Forelimb muscle (tissue), 1 donor: ENCODE results near the gene IPO4. TPM values are rescaled to one million over a fixed set of nuclear protein-coding genes. Genes with fewer than 3 reads are reported as not detected.
"Not testable (repeated sequence)": the region's sequence is repeated elsewhere in the genome, so short reads cannot be mapped to it uniquely, and the experiment has no call there.

Source experiments
- DNase-seq: peaks from one replicate; pipeline ENCODE4 v3.0.0-alpha.2; 2013; ENCODE audit warnings: low read depth
- polyA plus RNA-seq: library from polyadenylated mRNA; unstranded; fragments of 120-200 nt; gene quantifications from one replicate; pipeline ENCODE4 v1.2.1, GENCODE V29; 2013; ENCODE audit not compliant: insufficient read length

IPO4 gene
- polyA plus RNA-seq, result 26.4 TPM

- peak; percentile 94 for DNase-seq
These were observed at the start of gene IPO4 for GRCh38 chr14:24188251-24189058. TSS of gene IPO4 (minus strand) at chr14:24188816. CDS start at chr14:24188787, 29 bp downstream.

- no peak for DNase-seq
These were observed 49.5 kb upstream of the IPO4 start for GRCh38 chr14:24238123-24238522.

- DNase-seq, result no peak
These were observed 48.9 kb upstream of the IPO4 start for GRCh38 chr14:24237463-24237955.

- no peak for DNase-seq
These were observed 48.3 kb upstream of the IPO4 start for GRCh38 chr14:24236689-24237462.

- no peak for DNase-seq
These were observed 47.4 kb upstream of the IPO4 start for GRCh38 chr14:24235804-24236688.

GRCh38 chr14:24234095-24235005 lies 45.7 kb upstream of the IPO4 start:
- no peak for DNase-seq

GRCh38 chr14:24233538-24233866 lies 44.9 kb upstream of the IPO4 start:
- DNase-seq, result no peak

GRCh38 chr14:24232645-24233537 lies 44.3 kb upstream of the IPO4 start, which contains the start of gene GMPR2:
TSS of gene GMPR2 (plus strand) at chr14:24232929. CDS start at chr14:24233254, 325 bp downstream.
- no peak for DNase-seq

GRCh38 chr14:24232121-24232644 lies 43.6 kb upstream of the IPO4 start, which contains the start of gene NEDD8:
TSS of gene NEDD8 (minus strand) at chr14:24232367. CDS start at chr14:24232267, 100 bp downstream.
- DNase-seq, result peak; percentile 73

GRCh38 chr14:24231263-24232120 lies 42.9 kb upstream of the IPO4 start:
- DNase-seq, result no peak

- DNase-seq, result no peak
These were observed 40.3 kb upstream of the IPO4 start for GRCh38 chr14:24228902-24229301.

- no peak for DNase-seq
These were observed 37.9 kb upstream of the IPO4 start for GRCh38 chr14:24226473-24226872.

GRCh38 chr14:24224618-24225071 lies 36.0 kb upstream of the IPO4 start:
- DNase-seq, result no peak

- DNase-seq, result not testable (repeated sequence)
These were observed 34.4 kb upstream of the IPO4 start for GRCh38 chr14:24222987-24223386.

- no peak for DNase-seq
These were observed 30.9 kb upstream of the IPO4 start for GRCh38 chr14:24219521-24219920.

- DNase-seq, result no peak
These were observed 30.5 kb upstream of the IPO4 start for GRCh38 chr14:24219080-24219479.

GRCh38 chr14:24216876-24217275 lies 28.3 kb upstream of the IPO4 start:
- DNase-seq, result not testable (repeated sequence)

- DNase-seq, result no peak
These were observed 27.7 kb upstream of the IPO4 start for GRCh38 chr14:24216345-24216699.
